ENCODE results near the gene PSMD3. TPM values are rescaled to one million over a fixed set of nuclear protein-coding genes. Genes with fewer than 3 reads are reported as not detected.

The PSMD3 gene
- total and polyA plus RNA-seq, 9 of the 15 experiments (the other 6 are each of a cell fraction or from before 2014, with no cell fraction given) = 2.0 to 251 (median 135) TPM

GRCh38 chr17:39979893-39980350, 685 bp upstream of the PSMD3 start (continued):
- TF ChIP-seq FOXK1 (CRISPR knock-in tag; IDR thresholded peaks at IDR 0.05; ENCODE audit: borderline replicate concordance) (no peak), POLR3A (IDR thresholded peaks at IDR 0.05; ENCODE audit: borderline replicate concordance, extremely low read depth, insufficient read depth, insufficient read length) (no peak), IRF2 (CRISPR knock-in tag; IDR thresholded peaks at IDR 0.05) (no peak), ZNF41 (CRISPR knock-in tag; conservative IDR thresholded peaks at IDR 0.05) (no peak), NR4A1 (CRISPR knock-in tag; IDR thresholded peaks at IDR 0.05) (no peak), NR4A1 (tag; IDR thresholded peaks at IDR 0.05) (0 out of 2 replicates have a peak, but pooled peaks have one; percentile 12), ZNF232 (CRISPR knock-in tag; IDR thresholded peaks at IDR 0.05) (no peak), ZFP36 (IDR thresholded peaks at IDR 0.05; ENCODE audit: low read depth, low read length, partially characterized antibody) (no peak), ELK1 (CRISPR knock-in tag; IDR thresholded peaks at IDR 0.05) (no peak), NELFE (IDR thresholded peaks at IDR 0.05; ENCODE audit: insufficient read depth, insufficient read length) (no peak), RNF2 (IDR thresholded peaks at IDR 0.05) (peak; percentile 27; the same call in 1 of the 2 replicates), ZBTB17 (CRISPR knock-in tag; IDR thresholded peaks at IDR 0.05) (no peak), HDAC3 (IDR thresholded peaks at IDR 0.05; ENCODE audit: borderline replicate concordance, partially characterized antibody) (no peak), CCNT2 (IDR thresholded peaks at IDR 0.05; ENCODE audit: borderline replicate concordance, extremely low read depth, insufficient read length, low read depth, low read length) (no peak), ZNF707 (CRISPR knock-in tag; conservative IDR thresholded peaks at IDR 0.05) (no peak), MCM5 (IDR thresholded peaks at IDR 0.05; ENCODE audit: low read depth) (no peak), RBM15 (IDR thresholded peaks at IDR 0.05; ENCODE audit: insufficient read depth, low read length) (no peak), ZC3H4 (CRISPR knock-in tag; IDR thresholded peaks at IDR 0.05; ENCODE audit: borderline replicate concordance) (no peak), HDAC2 (IDR thresholded peaks at IDR 0.05) (peak; percentile 64), ILF3 (IDR thresholded peaks at IDR 0.05; ENCODE audit: borderline replicate concordance) (no peak), ZNF586 (CRISPR knock-in tag; conservative IDR thresholded peaks at IDR 0.05) (no peak), ZNF639 (CRISPR knock-in tag; conservative IDR thresholded peaks at IDR 0.05 in 1 of 2, IDR thresholded peaks at IDR 0.05 in 1 of 2) (no peak; a peak in 1 of 4 replicates)
- TF ChIP-seq, protein P1, sequence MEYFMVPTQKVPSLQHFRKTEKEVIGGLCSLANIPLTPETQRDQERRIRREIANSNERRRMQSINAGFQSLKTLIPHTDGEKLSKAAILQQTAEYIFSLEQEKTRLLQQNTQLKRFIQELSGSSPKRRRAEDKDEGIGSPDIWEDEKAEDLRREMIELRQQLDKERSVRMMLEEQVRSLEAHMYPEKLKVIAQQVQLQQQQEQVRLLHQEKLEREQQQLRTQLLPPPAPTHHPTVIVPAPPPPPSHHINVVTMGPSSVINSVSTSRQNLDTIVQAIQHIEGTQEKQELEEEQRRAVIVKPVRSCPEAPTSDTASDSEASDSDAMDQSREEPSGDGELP (CRISPR knock-in tag; IDR thresholded peaks at IDR 0.05; ENCODE audit: borderline replicate concordance) = no peak
- TF ChIP-seq, protein P2, sequence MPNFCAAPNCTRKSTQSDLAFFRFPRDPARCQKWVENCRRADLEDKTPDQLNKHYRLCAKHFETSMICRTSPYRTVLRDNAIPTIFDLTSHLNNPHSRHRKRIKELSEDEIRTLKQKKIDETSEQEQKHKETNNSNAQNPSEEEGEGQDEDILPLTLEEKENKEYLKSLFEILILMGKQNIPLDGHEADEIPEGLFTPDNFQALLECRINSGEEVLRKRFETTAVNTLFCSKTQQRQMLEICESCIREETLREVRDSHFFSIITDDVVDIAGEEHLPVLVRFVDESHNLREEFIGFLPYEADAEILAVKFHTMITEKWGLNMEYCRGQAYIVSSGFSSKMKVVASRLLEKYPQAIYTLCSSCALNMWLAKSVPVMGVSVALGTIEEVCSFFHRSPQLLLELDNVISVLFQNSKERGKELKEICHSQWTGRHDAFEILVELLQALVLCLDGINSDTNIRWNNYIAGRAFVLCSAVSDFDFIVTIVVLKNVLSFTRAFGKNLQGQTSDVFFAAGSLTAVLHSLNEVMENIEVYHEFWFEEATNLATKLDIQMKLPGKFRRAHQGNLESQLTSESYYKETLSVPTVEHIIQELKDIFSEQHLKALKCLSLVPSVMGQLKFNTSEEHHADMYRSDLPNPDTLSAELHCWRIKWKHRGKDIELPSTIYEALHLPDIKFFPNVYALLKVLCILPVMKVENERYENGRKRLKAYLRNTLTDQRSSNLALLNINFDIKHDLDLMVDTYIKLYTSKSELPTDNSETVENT (CRISPR knock-in tag; IDR thresholded peaks at IDR 0.05) = no peak

Measured in K562 (cell line).